HepG2 (cell line): ENCODE results near the gene EXTL1. TPM values are rescaled to one million over a fixed set of nuclear protein-coding genes. Genes with fewer than 3 reads are reported as not detected.

ENCODE experiments used
- ATAC-seq: fragments of 200-7000 bp; cut with Tn5 transposase; 3 replicates; pipeline ENCODE4 v1.9.1; 2020; ENCODE audit warnings: mild to moderate bottlenecking, moderate library complexity
- BruUV-seq: library from RNA; stranded (reverse); fragments of 400-500 nt; replicated peaks from 2 replicates; lab custom pipeline; 2021; lab: Mats Ljungman, UMichigan
- CTCF ChIA-PET: fragments of 300-600 bp; formaldehyde crosslinking; extraction: SDS; loops from one replicate; lab custom pipeline; 2021; ENCODE audit warnings: low total read pairs, inconsistent platforms, low intra/inter-chr PET ratio; lab: Yijun Ruan, JAX
- POLR2A ChIA-PET: fragments of 350-600 bp; sonication (Branson Sonifier 250); formaldehyde crosslinking; loops from one replicate; lab custom pipeline; 2020; ENCODE audit warnings: antibody characterized with exemption, inconsistent platforms; lab: Yijun Ruan, JAX
- DNase-seq: peaks from one replicate; pipeline ENCODE4 v3.0.0-alpha.2; 2015; ENCODE audit warnings: low spot score
- FAIRE-seq: peaks from 3 replicates; lab custom pipeline; 2011; peaks lifted over from hg19 to GRCh38; lab: Jason Lieb, UNC
- H2AFZ ChIP-seq: one replicate; pipeline ENCODE4 v1.6.1; 2011; ENCODE audit warnings: low read length, inconsistent platforms
- H3K27ac ChIP-seq: fragments of 300-600 bp; 3 replicates; pipeline ENCODE4 v1.8.0; 2011; ENCODE audit warnings: mixed run types, mild to moderate bottlenecking, mixed read lengths, low read length, inconsistent platforms; ENCODE audit not compliant: insufficient read depth; ENCODE audit errors: extremely low read length
- H3K27me3 ChIP-seq, 2 experiments: fragments of 200-600 bp in 1 of 2; 2 replicates in 1 of 2; 3 replicates in 1 of 2; pipeline versions ENCODE4 v1.6.0 to v1.8.0; 2011; ENCODE audit warnings: low read length in 2 of 2, mild to moderate bottlenecking in 2 of 2, moderate library complexity in 2 of 2, inconsistent platforms in 1 of 2; ENCODE audit not compliant: insufficient read depth in 2 of 2, control insufficient read depth in 1 of 2
- H3K36me3 ChIP-seq, 2 experiments: fragments of 200-600 bp in 1 of 2; replicated peaks in 1 of 2; 2 replicates in 1 of 2; 3 replicates in 1 of 2; pipeline versions ENCODE4 v1.5.1 to v1.8.0; 2011; ENCODE audit warnings: low read length in 2 of 2, inconsistent platforms in 1 of 2; ENCODE audit not compliant: insufficient read depth in 2 of 2, control insufficient read depth in 1 of 2
- H3K4me1 ChIP-seq: 2 replicates; pipeline ENCODE4 v1.5.1; 2012; ENCODE audit warnings: low read length, inconsistent platforms; ENCODE audit not compliant: insufficient read depth
- H3K4me2 ChIP-seq: 2 replicates; pipeline ENCODE4 v1.6.0; 2011; ENCODE audit warnings: low read depth, low read length, inconsistent platforms
- H3K4me3 ChIP-seq, 3 experiments: fragments of 200-600 bp in 1 of 3; sonication (generic), shearing (Covaris generic) in 1 of 3; replicated peaks in 1 of 3; 2 replicates each; pipeline ENCODE4 v1.5.1; 2011 to 2016; ENCODE audit warnings: low read length in 3 of 3, inconsistent platforms in 2 of 3, low read depth in 2 of 3, mild to moderate bottlenecking in 2 of 3, control low read depth in 1 of 3, mixed read lengths in 1 of 3; ENCODE audit not compliant: insufficient read depth in 1 of 3
- H3K79me2 ChIP-seq: one replicate; pipeline ENCODE4 v1.6.1; 2011; ENCODE audit warnings: low read length, inconsistent platforms; ENCODE audit not compliant: insufficient read depth
- H3K9ac ChIP-seq: 2 replicates; pipeline ENCODE4 v1.6.0; 2011; ENCODE audit warnings: mild to moderate bottlenecking, low read depth, low read length, inconsistent platforms; ENCODE audit not compliant: insufficient read depth
- H3K9me3 ChIP-seq: 2 replicates; pipeline ENCODE4 v1.5.1; 2012; ENCODE audit warnings: mild to moderate bottlenecking, low read length
- H4K20me1 ChIP-seq: 2 replicates; pipeline ENCODE4 v1.6.0; 2011; ENCODE audit warnings: inconsistent platforms, mild to moderate bottlenecking, low read length, moderate library complexity; ENCODE audit not compliant: insufficient read depth
- ATF7-NPFF ChIP-seq: sonication (generic); formaldehyde crosslinking; IDR thresholded peaks from 2 replicates; pipeline ENCODE4 v1.8.1; 2023; ENCODE audit warnings: mild to moderate bottlenecking, low read depth, missing genetic modification reagents, moderate library complexity
- FLYWCH1 ChIP-seq: sonication (generic); formaldehyde crosslinking; IDR thresholded peaks from 2 replicates; pipeline ENCODE4 v1.8.1; 2023; ENCODE audit warnings: mild to moderate bottlenecking, missing genetic modification reagents
- MAFF ChIP-seq: IDR thresholded peaks from 2 replicates; pipeline ENCODE4 v1.6.1; 2011; ENCODE audit warnings: low read depth, low read length, improper control_type of control experiment
- MAFK ChIP-seq, 2 experiments: IDR thresholded peaks in 1 of 2; conservative IDR thresholded peaks in 1 of 2; 2 replicates each; pipeline ENCODE4 v1.6.1; 2011; ENCODE audit warnings: improper control_type of control experiment in 2 of 2, low read length in 2 of 2
- NCOA2 ChIP-seq: sonication (generic); formaldehyde crosslinking; IDR thresholded peaks from 2 replicates; pipeline ENCODE4 v1.8.0; 2022; ENCODE audit warnings: inconsistent platforms
- PCBP1 ChIP-seq: fragments of 200-400 bp; formaldehyde crosslinking; IDR thresholded peaks from 2 replicates; pipeline ENCODE4 v1.6.1; 2017; ENCODE audit warnings: mild to moderate bottlenecking, low read depth, low read length, borderline replicate concordance
- RORA ChIP-seq: sonication (generic); formaldehyde crosslinking; IDR thresholded peaks from 2 replicates; pipeline ENCODE4 v1.5.0; 2020; ENCODE audit warnings: mild to moderate bottlenecking, missing genetic modification reagents, moderate library complexity
- ZNF280D ChIP-seq: sonication (generic); formaldehyde crosslinking; IDR thresholded peaks from 2 replicates; pipeline ENCODE4 v1.5.1; 2020; ENCODE audit warnings: mild to moderate bottlenecking, missing genetic modification reagents
- WGBS: methylation state at CpG from one replicate; pipeline ENCODE4 v1.1.6; 2017; ENCODE audit warnings: low lambda C conversion rate; 5-methylcytosine and 5-hydroxymethylcytosine counted together
- in situ Hi-C: cut with HindIII; loops from 2 replicates; pipeline ENCODE4 v1.10.0; 2017; ENCODE audit warnings: low pct_unique_long_range_greater_than_20kb; ENCODE audit not compliant: extremely low pct_ligation_motif_present
- intact Hi-C: fragments of 100-400 bp; cut with micrococcal nuclease; formaldehyde crosslinking; loops from one replicate; pipeline ENCODE4 v1.10.0; 2022; ENCODE audit not compliant: unreplicated experiment
- polyA plus RNA-seq, 8 experiments: library from polyadenylated mRNA; depleted of rRNA in 3 of 8; stranded (reverse) in 7 of 8; unstranded in 1 of 8; fragments of >200 nt; fragmentation: Illumina TruSeq in 4 of 8; extraction: Trizol in 4 of 8; gene quantifications; 2 replicates each; pipeline versions ENCODE4 v1.2.1 to v1.2.3, GENCODE V29; 2011 to 2016; ENCODE audit warnings: low read depth in 4 of 8, missing spikeins in 1 of 8, mixed read lengths in 1 of 8; ENCODE audit not compliant: insufficient read depth in 1 of 8
- total RNA-seq, 5 experiments: library from RNA; depleted of rRNA; stranded (reverse); fragments of >200 nt; fragmentation: Illumina TruSeq; extraction: Trizol; gene quantifications; 2 replicates each; pipeline ENCODE4 v1.2.3, GENCODE V29; 2016; ENCODE audit warnings: low read depth in 1 of 5

Gene EXTL1
- total and polyA plus RNA-seq, 2 of the 13 experiments (the other 11 are each of a cell fraction or from before 2014, with no cell fraction given): 0.35 to 1.0 TPM

GRCh38 chr1:25993197-25993951 is 28.2 kb upstream of the EXTL1 start:
- no peak for TF ChIP-seq FLYWCH1 (CRISPR knock-in tag)
- no peak for TF ChIP-seq RORA (CRISPR knock-in tag)
- no peak for TF ChIP-seq PCBP1
- TF ChIP-seq NCOA2 (CRISPR knock-in tag): no peak
- Histone ChIP-seq H2AFZ (no peak overlapping the region), H4K20me1 (no peaks in the 10 kb centered on the region), H3K4me2 (no peak overlapping the region), H3K27me3 (no peaks in the 10 kb centered on the region; a peak in 1 of 5 replicates), H3K27ac (no peak overlapping the region), H3K4me1 (peaks cover 12% of the 10 kb centered on the region), H3K36me3 (peaks cover 7 to 9% of the 10 kb centered on the region in 2 experiments; a peak in 4 of 5 replicates), H3K9ac (no peak overlapping the region), H3K9me3 (no peaks in the 10 kb centered on the region), H3K4me3 (no peak overlapping the region), H3K79me2 (no peaks in the 10 kb centered on the region)
- BruUV-seq: no TSS peak
- FAIRE-seq (no peak), ATAC-seq (no peak), DNase-seq (no peak)
- POLR2A ChIA-PET: interaction anchor here (0.9 kb wide), 1 partner anchor 175 kb away, joined by 3 read pairs; no protein-coding TSS in a partner anchor
- in situ Hi-C loops: loop anchor here (10.0 kb wide), 1 partner anchor 169 kb away; no protein-coding TSS in a partner anchor
- CTCF ChIA-PET: no interaction called here
- intact Hi-C loops: no loop called here
- WGBS: 94% methylated on average over 8 of the region's 8 CpGs

- ATAC-seq (no peak), FAIRE-seq (no peak), DNase-seq (no peak)
- CTCF ChIA-PET: no interaction called here
- in situ Hi-C loops (loop anchor here (5.0 to 10.0 kb wide), 2 partner anchors 97 to 170 kb away; no protein-coding TSS in a partner anchor), intact Hi-C loops (loop anchor here (5.0 kb wide), 1 partner anchor 172 kb away; no protein-coding TSS in a partner anchor)
- WGBS: 91% methylated on average over 3 of the region's 3 CpGs
- Histone ChIP-seq H3K4me3 (no peak overlapping the region), H3K9me3 (no peaks in the 10 kb centered on the region), H3K27me3 (no peaks in the 10 kb centered on the region; a peak in 1 of 5 replicates), H3K79me2 (no peaks in the 10 kb centered on the region), H4K20me1 (no peaks in the 10 kb centered on the region), H3K27ac (no peak overlapping the region), H3K4me1 (peaks cover 21% of the 10 kb centered on the region), H3K4me2 (no peak overlapping the region), H3K9ac (no peak overlapping the region), H2AFZ (no peak overlapping the region), H3K36me3 (peaks cover 3 to 6% of the 10 kb centered on the region in 2 experiments; a peak in 4 of 5 replicates)
- POLR2A ChIA-PET: interaction anchor here (0.9 kb wide), 1 partner anchor 176 kb away, joined by 3 read pairs; no protein-coding TSS in a partner anchor
- no TSS peak for BruUV-seq
- TF ChIP-seq MAFF (peak; percentile 37; the same call in 1 of the 2 replicates), ZNF280D (CRISPR knock-in tag) (no peak), MAFK (conservative IDR thresholded peaks at IDR 0.05 in 1 of 2, IDR thresholded peaks at IDR 0.05 in 1 of 2; ENCODE audit: low read length in 2 of 2) (peak; percentile 54 to 59), ATF7-NPFF (CRISPR knock-in tag) (no peak)
These were observed 27.0 kb upstream of the EXTL1 start for GRCh38 chr1:25994402-25995150.
